GM21576 (cell line): Measurements from ENCODE around the gene REG1B.
"Not testable (repeated sequence)": the region's sequence is repeated elsewhere in the genome, so short reads cannot be mapped to it uniquely, and the experiment has no call there.

Experiments
- ATAC-seq: cut with Tn5 transposase; IDR thresholded peaks from one replicate; pipeline ENCODE4 v1.9.1; 2021; ENCODE audit warnings: mild to moderate bottlenecking, moderate library complexity; ENCODE audit not compliant: unreplicated experiment

Gene REG1B

DNA sequence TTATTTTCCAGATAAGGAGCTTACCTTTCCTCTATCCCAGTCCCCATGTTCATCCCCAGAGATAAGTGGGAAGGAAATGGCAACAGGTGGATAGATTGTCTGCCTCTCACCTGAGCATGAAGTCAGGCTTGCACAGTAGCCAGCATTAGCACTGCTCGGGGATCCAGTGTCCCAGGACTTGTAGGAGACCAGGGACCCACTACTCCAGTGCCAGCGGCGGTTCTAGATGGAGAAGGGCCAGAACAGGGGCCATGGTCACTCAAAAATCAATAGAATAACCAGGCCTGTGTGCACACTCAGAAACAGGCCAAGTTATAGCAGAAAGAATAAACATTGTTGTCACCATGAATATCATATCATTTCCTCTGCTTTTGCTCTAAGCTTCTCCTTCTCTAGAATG, 2.4 kb downstream of the REG1B start:
- no peak for ATAC-seq

GRCh38 chr2:79084495-79085135, 3.2 kb downstream of the REG1B start:
- no peak for ATAC-seq

DNA sequence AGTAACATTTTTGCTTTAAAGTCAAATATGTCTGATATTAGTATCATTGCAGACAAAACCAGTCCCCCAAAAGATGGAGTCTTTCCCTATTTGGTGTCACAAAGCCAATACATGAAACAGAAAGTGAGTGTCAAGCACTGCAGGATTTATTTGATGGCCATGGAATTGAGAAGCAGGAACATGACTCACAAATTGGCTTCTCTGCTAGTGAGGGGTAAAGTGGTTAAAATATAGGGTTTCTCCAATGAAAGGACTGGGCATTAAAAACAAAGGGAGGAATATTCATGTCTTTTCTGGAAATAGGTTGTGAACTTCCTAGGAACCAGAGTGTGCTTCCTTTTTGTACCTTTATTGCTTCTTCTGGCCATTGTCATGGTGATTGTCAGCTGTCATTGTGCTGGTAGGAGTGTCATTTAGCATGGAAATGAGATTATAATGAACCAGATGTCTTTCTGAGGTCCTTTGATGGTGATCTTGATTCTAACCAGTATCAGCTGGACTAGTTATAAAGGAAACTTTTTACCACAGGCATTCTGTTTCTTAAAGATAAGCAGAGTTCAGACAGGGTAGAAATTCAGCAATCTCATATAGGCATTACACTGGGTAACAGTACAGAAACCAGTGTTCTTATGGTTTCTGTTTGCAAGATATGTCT, 4.1 kb downstream of the REG1B start:
- no peak for ATAC-seq

DNA sequence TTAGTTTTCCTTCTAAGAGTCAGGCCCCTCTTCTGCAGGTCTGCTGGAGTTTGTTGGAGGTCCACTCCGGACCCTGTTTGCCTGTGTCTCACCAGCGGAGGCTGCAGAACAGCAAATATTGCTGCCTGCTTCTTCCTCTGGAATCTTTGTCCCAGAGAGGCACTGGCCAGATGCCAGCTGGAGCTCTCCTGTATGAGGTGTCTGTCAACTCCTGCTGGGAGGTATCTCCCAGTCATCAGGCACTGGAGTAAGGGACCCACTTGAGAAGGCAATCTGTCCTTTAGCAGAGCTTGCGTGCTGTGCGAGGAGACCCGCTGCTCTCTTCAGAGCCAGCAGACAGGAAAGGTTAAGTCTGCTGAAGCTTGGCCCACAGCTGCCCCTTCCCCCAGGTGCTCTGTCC, 4.8 kb downstream of the REG1B start:
- ATAC-seq = no peak

GRCh38 chr2:79071078-79071477, 16.7 kb downstream of the REG1B start:
- ATAC-seq = no peak

GRCh38 chr2:79065201-79065600, 22.6 kb downstream of the REG1B start:
- no peak for ATAC-seq

GRCh38 chr2:79054769-79055168, 33.0 kb downstream of the REG1B start:
- not testable (repeated sequence) for ATAC-seq

- ATAC-seq = not testable (repeated sequence)
Measured at GRCh38 chr2:79053486-79053885, 34.3 kb downstream of the REG1B start.

DNA sequence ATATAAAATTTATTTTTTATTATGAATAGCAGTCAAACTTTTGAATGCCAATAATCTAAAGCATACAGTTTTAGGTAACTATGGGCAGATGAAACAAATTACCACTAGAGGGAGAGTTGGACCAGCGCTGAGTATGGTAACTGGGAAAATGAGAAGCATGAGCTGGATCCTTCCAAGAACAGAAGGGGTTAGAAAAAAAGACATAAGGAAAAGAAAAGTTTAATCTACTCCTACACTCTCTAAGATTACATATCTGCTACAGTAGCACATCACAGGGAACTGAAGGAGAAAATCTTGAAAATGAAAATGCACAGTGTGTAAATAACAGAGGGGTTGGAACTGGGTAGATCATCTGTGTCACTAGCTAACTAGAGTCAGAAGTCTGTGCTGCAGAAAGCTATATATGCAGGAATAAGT, 46.8 kb downstream of the REG1B start:
- no peak for ATAC-seq

- ATAC-seq = no peak
Measured at GRCh38 chr2:79039944-79040343, 47.8 kb downstream of the REG1B start.
